RWPE1 (cell line): ENCODE data around the gene MFSD12.

Experiments used
- CTCF ChIA-PET: fragments of 350-600 bp; sonication (Branson Sonifier 250); formaldehyde crosslinking; extraction: SDS; loops from one replicate; lab custom pipeline; 2021; lab: Yijun Ruan, JAX
- POLR2A ChIA-PET: fragments of 400-600 bp; formaldehyde crosslinking; extraction: SDS; loops from one replicate; lab custom pipeline; 2020; ENCODE audit warnings: antibody characterized with exemption; ENCODE audit not compliant: low non-redundant PET; lab: Yijun Ruan, JAX
- DNase-seq: peaks from one replicate; pipeline ENCODE4 v3.0.0; 2012; ENCODE audit warnings: low spot score
- H3K27ac ChIP-seq: fragments of 450-650 bp; 2 replicates; pipeline ENCODE4 v1.5.1; 2017
- TF ChIP-seq, protein P1 (sequence below): fragments of 450-650 bp; conservative IDR thresholded peaks from 2 replicates; pipeline ENCODE4 v1.5.1; 2017; ENCODE audit warnings: low read depth, mild to moderate bottlenecking

The MFSD12 gene

DNA sequence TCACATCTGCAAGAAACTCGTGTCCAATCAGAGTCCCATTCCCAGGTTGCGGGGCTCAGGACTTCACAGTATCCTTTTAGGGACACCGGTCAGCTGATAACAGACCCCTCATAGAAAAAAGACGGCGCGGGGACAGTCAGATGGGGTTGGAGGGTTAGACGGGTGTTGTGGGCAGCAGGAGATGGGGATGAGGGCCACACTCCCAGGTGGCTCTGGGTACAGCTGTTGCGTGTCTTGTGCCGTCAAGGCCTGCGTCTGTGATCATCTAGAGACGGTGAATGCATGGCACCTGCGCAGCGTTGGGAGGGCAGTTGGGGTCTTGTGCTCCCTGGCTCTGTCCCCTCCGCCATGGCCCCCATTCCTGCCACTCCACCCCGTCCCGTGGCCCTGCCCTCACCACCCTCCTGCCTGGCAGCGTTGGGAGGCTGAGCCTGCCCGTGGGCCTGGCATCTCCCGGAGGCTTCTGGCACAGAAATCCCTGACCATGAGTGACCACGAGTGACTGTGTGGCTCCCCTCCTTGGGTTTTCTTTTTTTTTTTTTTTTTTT, 32.4 kb downstream of the MFSD12 start:
- POLR2A ChIA-PET, result no interaction called here
- no peak for DNase-seq
- H3K27ac ChIP-seq, result no peak overlapping the region
- TF ChIP-seq, protein P1, sequence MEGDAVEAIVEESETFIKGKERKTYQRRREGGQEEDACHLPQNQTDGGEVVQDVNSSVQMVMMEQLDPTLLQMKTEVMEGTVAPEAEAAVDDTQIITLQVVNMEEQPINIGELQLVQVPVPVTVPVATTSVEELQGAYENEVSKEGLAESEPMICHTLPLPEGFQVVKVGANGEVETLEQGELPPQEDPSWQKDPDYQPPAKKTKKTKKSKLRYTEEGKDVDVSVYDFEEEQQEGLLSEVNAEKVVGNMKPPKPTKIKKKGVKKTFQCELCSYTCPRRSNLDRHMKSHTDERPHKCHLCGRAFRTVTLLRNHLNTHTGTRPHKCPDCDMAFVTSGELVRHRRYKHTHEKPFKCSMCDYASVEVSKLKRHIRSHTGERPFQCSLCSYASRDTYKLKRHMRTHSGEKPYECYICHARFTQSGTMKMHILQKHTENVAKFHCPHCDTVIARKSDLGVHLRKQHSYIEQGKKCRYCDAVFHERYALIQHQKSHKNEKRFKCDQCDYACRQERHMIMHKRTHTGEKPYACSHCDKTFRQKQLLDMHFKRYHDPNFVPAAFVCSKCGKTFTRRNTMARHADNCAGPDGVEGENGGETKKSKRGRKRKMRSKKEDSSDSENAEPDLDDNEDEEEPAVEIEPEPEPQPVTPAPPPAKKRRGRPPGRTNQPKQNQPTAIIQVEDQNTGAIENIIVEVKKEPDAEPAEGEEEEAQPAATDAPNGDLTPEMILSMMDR, result no peak
- CTCF ChIA-PET, result no interaction called here

GRCh38 chr19:3524078-3524842, 33.1 kb downstream of the MFSD12 start:
- H3K27ac ChIP-seq, result no peak overlapping the region
- TF ChIP-seq, protein P1, result no peak
- CTCF ChIA-PET, result no interaction called here
- POLR2A ChIA-PET, result no interaction called here
- DNase-seq, result no peak

DNA sequence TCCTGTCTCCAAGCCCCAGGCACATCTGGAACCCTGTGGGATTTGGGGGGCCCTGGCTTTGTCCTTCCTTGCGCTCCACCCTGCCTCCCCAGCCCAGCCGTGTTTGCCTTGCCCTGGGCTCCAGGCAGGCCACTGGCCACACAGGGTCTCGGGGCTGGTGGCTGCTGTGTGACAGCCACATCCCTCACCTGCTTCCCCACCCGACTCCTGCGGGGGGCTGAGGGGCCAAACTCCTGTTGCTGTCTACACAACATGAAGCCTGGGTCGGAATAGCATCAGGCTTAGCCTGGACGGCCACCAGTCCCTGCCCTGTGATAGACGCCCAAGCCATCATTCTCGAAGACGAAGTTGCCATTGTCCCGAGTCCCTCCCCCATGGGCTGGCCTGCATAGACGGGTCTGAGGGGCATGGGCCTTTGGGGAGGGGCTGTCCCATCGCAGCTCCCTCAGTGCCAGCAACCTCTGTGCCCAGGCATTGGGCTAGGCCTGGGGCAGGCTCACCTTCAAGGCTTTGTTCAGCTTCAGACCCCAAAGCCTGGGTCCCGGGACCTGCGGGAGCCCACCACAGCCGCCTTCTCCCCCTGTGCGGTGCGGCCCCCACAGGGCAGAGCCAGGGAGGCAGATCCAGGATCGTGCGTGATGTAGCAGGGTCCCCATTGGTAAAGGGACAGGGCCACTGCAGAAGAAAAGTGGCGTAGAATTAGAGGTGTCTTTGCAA, 33.9 kb downstream of the MFSD12 start:
- no peak for DNase-seq
- ChIA-PET POLR2A (no interaction called here), CTCF (interaction anchor here (0.5 kb wide), 2 partner anchors 33 to 167 kb away, joined by 3 to 4 read pairs; no protein-coding TSS in a partner anchor)
- peak overlapping the region; percentile 4 for H3K27ac ChIP-seq
- TF ChIP-seq, protein P1, result no peak

DNA sequence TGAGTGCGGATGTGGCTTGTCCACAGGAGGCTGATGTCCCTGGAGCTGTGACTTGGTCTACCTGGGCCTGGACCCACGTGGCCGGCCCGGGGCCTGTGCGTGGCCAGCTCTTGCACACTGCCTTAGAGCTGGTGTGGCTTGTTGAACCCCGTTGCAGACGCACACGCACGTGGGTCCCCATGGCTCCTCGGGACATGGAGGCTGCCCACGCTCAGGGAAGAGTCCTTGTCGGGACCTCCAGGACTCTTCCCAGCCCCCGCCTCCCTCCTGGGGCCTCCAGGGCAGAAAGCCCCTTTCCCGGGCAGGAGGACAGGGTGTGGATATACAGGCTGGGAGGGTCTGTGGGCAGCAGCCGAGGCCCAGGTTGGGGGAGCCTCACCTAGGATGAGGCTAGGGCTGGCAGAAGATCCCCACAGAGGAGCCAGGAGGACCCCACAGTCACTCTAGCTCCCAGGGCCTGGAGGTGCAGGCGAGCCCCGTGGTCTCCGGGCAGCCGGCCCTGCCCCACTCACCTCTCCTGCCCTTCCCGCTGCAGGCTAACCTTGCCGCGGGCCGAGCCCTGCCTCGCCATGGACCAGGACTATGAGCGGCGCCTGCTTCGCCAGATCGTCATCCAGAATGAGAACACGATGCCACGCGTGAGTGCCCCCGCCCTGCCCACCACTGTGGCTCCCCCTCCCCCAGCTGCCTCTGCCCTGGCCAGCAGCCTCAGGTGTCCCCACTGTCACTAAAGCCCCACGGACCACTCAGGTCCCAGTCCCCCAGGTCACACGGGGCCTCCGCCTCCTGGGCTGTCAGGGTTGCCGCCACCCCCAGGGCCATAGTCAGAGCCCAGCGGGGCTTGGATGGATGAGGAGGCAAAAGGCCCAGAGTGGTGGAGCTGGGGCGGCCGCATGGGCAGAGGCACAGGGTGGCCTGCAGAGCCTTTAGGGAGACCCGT, 34.7 kb downstream of the MFSD12 start:
- TF ChIP-seq, protein P1, result no peak

DNA sequence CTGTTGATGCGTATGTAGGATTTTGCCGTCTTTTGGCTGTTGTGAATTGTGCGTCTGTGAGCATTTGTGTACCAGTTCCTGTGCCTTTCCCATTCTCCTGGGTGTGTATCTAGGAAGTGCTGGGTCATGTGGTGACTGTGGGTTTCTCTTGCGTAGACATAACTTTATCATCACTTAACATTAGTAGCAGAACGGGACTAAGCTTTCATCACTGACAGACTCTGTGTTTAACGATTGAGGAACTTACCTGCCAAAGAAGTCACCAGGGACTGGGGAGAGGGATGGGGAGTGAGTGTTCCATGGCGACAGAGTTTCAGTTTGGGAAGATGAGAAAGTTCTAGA, 36.3 kb downstream of the MFSD12 start:
- ChIA-PET CTCF (interaction anchor here (0.6 kb wide), 1 partner anchor 23 kb away, joined by 5 read pairs; no protein-coding TSS in a partner anchor), POLR2A (no interaction called here)
- no peak for DNase-seq
- TF ChIP-seq, protein P1, result no peak
- peak overlapping the region; percentile 81 for H3K27ac ChIP-seq

More for the DNA sequence above, 34.7 kb downstream of the MFSD12 start:
- ChIA-PET POLR2A (no interaction called here), CTCF (interaction anchor here (0.5 kb wide), 1 partner anchor 166 kb away, joined by 4 read pairs; no protein-coding TSS in a partner anchor)
- H3K27ac ChIP-seq, result peak overlapping the region; percentile 4
- DNase-seq, result no peak
